ENCODE measurements around the gene CYP24A1. TPM values are rescaled to one million over a fixed set of nuclear protein-coding genes. Genes with fewer than 3 reads are reported as not detected.

CYP24A1 gene
- total RNA-seq, 1 donor from 2014 or later, result not detected

GRCh38 chr20:54105653-54106052 is 68.1 kb downstream of the CYP24A1 start:
- DNase-seq (no peak), ATAC-seq (no peak)
- intact Hi-C loops (cut with micrococcal nuclease), result no loop called here

- DNase-seq (no peak), ATAC-seq (no peak)
- intact Hi-C loops (cut with micrococcal nuclease), result no loop called here
Observed at GRCh38 chr20:54104781-54105180, 69.0 kb downstream of the CYP24A1 start.

- no peak for DNase-seq
- intact Hi-C loops (cut with micrococcal nuclease), result no loop called here
- ATAC-seq, result no peak
Observed at GRCh38 chr20:54103762-54104600, 69.8 kb downstream of the CYP24A1 start.

Other genes with a start within 250 kb of the CYP24A1 start
- gene BCAS1, start 103.4 kb downstream of the CYP24A1 start, total RNA-seq, result not detected
- 22.2 TPM for gene PFDN4, start 34.1 kb upstream of the CYP24A1 start, total RNA-seq